ENCODE results near the gene GRIK3. TPM values are rescaled to one million over a fixed set of nuclear protein-coding genes. Genes with fewer than 3 reads are reported as not detected.

The GRIK3 gene
- total RNA-seq, 6 experiments from 2014 or later = 0.07 TPM; not detected in 5

DNA sequence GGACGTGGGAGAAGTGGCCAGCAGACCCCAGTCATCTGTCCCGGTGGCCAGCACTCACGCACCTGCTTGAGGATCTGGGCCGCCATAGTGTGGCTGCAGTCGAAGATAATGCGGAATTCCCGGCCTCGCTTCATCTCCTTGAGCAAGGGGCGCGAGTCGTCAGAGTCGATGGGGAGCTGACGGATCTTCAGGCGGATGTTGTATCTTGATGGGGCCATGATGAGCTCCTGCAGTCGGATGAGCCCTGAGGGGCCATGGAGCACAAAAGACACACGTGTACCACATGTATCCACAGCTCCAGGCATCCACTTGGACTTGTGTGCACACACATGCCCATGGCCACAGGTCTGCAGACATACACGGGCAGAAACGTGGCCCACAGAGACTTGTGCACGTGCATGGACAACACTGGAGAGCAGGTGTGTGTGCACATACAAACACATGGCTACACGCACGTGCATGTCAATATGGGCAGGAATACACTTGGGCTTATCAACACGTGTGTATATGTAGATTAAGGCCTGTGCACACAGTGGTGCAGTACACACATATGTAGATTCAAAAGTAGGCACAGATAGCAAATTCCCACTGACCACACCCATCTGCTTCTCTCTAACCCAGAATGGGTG, 162.1 kb downstream of the GRIK3 start:
- Histone ChIP-seq H3K36me3 (no peaks in the 10 kb centered on the region), H3K27ac (no peak overlapping the region), H3K4me1 (no peaks in the 10 kb centered on the region), H3K27me3 (no peaks in the 10 kb centered on the region), H3K4me3 (no peak overlapping the region), H3K9me3 (no peaks in the 10 kb centered on the region)
- ATAC-seq (no peak), DNase-seq (no peak)
- whole genome bisulfite sequencing (ENCODE audit: insufficient coverage, low coverage, low lambda C conversion rate, missing lambda C conversion rate) = 43% methylated on average over 2 of the region's 22 CpGs
- TF ChIP-seq, protein P1, sequence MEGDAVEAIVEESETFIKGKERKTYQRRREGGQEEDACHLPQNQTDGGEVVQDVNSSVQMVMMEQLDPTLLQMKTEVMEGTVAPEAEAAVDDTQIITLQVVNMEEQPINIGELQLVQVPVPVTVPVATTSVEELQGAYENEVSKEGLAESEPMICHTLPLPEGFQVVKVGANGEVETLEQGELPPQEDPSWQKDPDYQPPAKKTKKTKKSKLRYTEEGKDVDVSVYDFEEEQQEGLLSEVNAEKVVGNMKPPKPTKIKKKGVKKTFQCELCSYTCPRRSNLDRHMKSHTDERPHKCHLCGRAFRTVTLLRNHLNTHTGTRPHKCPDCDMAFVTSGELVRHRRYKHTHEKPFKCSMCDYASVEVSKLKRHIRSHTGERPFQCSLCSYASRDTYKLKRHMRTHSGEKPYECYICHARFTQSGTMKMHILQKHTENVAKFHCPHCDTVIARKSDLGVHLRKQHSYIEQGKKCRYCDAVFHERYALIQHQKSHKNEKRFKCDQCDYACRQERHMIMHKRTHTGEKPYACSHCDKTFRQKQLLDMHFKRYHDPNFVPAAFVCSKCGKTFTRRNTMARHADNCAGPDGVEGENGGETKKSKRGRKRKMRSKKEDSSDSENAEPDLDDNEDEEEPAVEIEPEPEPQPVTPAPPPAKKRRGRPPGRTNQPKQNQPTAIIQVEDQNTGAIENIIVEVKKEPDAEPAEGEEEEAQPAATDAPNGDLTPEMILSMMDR (IDR thresholded peaks at IDR 0.05) = no peak
- TF ChIP-seq POLR2A (IDR thresholded peaks at IDR 0.05) = no peak
- intact Hi-C loops (cut with DNase I) = no loop called here

DNA sequence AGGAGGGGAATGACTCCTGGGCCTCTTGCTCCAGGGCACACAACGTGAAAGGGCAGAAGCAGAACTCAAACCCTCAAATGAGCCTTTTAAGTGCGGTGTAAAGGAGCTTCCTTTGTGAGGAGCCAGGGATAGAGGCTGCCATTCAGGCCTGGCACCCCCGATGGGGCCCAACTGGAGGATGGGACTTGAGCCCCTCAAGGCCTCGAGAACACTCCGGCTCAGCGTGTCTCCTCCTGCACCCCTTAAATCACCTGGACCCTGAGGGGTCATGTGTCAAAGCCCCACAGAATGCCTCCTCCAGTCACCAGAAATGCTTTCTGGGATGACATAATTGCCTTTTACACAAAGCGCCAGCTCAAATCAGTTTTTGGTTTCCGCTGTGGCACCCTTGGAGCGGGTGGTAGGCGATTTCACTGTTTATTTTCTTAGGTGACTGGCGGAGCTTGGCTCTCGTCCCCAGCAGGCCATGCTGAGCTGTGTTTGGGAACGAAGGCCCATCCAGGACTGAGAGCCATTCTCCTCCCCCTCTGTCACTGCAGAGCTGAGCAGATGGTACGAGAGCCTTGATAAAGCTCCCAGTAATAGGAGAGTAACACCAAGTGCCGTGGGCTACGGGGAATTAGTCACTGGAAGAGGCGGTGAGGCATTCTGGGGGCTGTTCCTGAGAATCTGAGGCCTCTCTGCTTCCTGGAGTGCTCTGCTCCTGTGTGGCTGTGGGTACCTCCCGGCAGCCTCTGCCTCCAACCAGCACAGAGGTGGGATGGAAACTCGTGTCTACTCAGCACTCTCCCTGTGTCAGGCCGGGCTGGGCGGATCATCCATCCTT, 163.0 kb downstream of the GRIK3 start:
- H3K4me1 ChIP-seq = no peaks in the 10 kb centered on the region
- H3K36me3 ChIP-seq = no peaks in the 10 kb centered on the region
- intact Hi-C loops (cut with DNase I) = no loop called here
- ATAC-seq = no peak
- no peaks in the 10 kb centered on the region for H3K27me3 ChIP-seq
- H3K4me3 ChIP-seq = no peak overlapping the region
- no peaks in the 10 kb centered on the region for H3K9me3 ChIP-seq
- 18% methylated on average over 3 of the region's 21 CpGs for WGBS (ENCODE audit: insufficient coverage, low coverage, low lambda C conversion rate, missing lambda C conversion rate)
- H3K27ac ChIP-seq = no peak overlapping the region
- TF ChIP-seq, protein P1 (IDR thresholded peaks at IDR 0.05) = no peak
- no peak for TF ChIP-seq POLR2A (IDR thresholded peaks at IDR 0.05)
- DNase-seq = no peak

GRCh38 chr1:36869826-36870225, 164.5 kb downstream of the GRIK3 start:
- Histone ChIP-seq H3K27me3 (no peaks in the 10 kb centered on the region), H3K27ac (no peak overlapping the region), H3K36me3 (no peaks in the 10 kb centered on the region), H3K4me3 (no peak overlapping the region), H3K9me3 (no peaks in the 10 kb centered on the region), H3K4me1 (no peaks in the 10 kb centered on the region)
- DNase-seq = no peak
- TF ChIP-seq POLR2A (IDR thresholded peaks at IDR 0.05) = no peak
- TF ChIP-seq, protein P1 (IDR thresholded peaks at IDR 0.05) = no peak
- WGBS (ENCODE audit: insufficient coverage, low coverage, low lambda C conversion rate, missing lambda C conversion rate) = 60% methylated on average over 3 of the region's 5 CpGs
- no peak for ATAC-seq
- intact Hi-C loops (cut with DNase I) = no loop called here

- DNase-seq (no peak), ATAC-seq (no peak)
- intact Hi-C loops (cut with DNase I) = no loop called here
- Histone ChIP-seq H3K27ac (no peak overlapping the region), H3K27me3 (no peaks in the 10 kb centered on the region), H3K4me3 (no peak overlapping the region), H3K9me3 (no peaks in the 10 kb centered on the region), H3K4me1 (no peaks in the 10 kb centered on the region), H3K36me3 (no peaks in the 10 kb centered on the region)
- WGBS (ENCODE audit: insufficient coverage, low coverage, low lambda C conversion rate, missing lambda C conversion rate) = 73% methylated on average over 6 of the region's 6 CpGs
- TF ChIP-seq POLR2A (IDR thresholded peaks at IDR 0.05) = no peak
- TF ChIP-seq, protein P1 (IDR thresholded peaks at IDR 0.05) = no peak
Measured at GRCh38 chr1:36869054-36869453, 165.3 kb downstream of the GRIK3 start.

Data from right lobe of liver (tissue), 6 donors.